Limb (tissue), 2 donors: ENCODE data around the gene MRPL42.
"Not testable (repeated sequence)": the region's sequence is repeated elsewhere in the genome, so short reads cannot be mapped to it uniquely, and the experiment has no call there.

Experiments
- DNase-seq, 2 donors: peaks; one replicate each; pipeline ENCODE4 v3.0.0-alpha.2; 2016; ENCODE audit errors: extremely low spot score in 2 of 2

The MRPL42 gene

DNA sequence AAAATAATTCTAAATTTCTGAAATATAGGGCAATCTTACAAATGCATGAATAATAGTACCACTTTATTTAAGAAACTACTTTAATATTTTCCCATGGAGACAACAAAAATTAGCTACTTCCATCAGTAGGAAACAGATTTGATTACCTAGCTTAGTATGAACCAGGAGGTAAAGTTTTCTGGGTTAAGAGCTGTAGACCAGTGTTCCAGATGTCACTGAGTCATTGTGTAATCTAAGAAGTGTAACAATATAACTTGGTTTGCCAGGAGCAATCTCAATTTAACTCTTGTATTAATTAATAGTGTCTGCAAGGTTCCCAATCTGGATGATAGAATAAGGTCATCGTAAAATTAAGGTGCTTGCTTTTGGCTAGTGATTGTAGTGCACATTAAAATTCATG is 31.5 kb downstream of the MRPL42 start:
- not testable (repeated sequence) for DNase-seq

DNA sequence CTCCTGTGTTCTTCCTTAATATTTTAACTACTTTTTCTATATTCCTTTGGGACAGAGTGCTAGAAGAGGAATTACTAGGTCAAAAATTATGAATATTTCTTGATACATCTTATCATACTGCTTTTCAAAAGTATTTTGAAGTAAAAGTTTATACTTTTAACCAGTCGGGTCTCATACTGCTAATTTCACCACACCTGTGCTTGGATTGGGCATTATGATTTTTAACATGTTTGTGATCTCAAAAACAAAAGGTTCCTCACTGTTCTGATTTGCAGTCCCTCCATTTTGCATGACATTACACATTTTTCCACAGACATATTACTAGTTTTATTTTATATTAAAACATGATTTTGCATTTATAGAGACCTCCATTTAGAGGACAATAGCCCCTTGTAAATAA is 32.9 kb downstream of the MRPL42 start:
- no peak for DNase-seq

DNA sequence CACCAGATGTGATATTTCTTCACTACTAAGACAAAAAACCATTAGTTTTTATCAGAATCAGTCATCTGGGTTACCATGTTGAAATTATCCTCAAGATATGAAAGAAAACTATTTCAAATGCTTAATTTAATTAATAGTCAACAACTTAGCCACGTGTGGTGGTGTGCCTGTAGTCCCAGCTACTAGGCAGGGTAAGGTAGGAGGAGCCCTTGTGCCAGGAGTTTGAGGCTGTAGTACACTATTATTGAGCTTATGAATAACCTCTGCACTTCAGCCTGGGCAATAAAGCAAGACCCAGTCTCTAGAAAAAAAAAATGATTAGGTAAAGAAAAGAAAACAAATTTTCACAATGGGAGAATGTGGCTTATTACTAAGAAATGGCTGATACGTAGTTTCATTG is 33.4 kb downstream of the MRPL42 start:
- no peak for DNase-seq

DNA sequence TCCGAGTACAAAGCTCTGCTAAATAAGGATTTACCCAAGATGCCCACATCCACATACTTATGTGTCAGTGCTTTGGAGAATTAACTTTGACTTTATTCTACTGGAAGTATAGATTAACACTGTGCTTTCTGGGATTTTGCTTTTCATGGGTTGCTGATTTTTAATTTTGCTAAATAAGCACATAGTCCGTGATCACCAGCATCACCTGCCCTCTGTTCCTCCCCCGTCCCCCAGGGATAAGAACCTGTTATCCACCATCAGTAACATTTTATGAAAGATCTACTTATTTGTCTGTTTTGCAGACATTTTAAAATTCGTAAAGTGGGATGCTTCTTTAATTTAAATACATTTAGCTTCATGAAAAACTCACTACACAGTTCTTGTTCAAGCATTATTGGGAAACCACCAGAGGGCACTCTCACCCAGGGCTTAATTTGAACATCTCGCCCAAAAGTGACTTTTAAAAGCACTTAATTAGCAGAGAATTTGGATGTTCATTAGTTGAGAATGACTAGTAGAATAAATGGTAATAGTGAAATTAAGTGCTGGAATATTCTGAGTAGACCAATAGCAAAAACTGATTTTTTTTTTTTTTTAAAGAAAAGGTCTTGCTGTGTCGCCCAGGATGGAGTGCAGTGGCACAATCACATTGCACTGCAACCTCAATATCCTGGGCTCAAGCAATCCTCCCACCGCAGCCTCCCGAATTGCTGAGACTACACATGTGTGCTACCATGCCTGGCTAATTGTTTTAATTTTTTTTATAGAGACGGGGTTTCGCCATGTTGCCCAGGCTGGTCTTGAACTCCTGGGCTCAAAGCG is 35.7 kb downstream of the MRPL42 start:
- DNase-seq, result peak; percentile 46 to 58

DNA sequence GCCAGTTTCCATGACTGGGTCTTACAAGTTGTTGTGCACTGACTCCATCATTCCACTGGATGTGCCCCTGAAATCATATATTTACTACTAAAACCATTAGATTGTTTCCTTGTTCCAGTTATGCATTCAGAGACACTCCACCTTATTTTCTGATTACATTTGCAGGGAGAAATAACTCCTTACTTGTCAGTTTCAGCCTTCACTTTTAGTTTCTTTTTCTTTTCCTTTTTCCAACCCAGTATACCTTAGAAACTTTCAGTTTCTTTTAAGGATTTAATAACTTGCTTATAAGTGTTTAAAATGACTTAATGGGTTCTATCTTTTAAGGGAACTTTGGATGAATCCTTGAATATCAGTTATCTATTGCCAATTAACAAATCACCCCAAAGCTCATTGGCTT is 39.9 kb downstream of the MRPL42 start:
- no peak for DNase-seq

DNA sequence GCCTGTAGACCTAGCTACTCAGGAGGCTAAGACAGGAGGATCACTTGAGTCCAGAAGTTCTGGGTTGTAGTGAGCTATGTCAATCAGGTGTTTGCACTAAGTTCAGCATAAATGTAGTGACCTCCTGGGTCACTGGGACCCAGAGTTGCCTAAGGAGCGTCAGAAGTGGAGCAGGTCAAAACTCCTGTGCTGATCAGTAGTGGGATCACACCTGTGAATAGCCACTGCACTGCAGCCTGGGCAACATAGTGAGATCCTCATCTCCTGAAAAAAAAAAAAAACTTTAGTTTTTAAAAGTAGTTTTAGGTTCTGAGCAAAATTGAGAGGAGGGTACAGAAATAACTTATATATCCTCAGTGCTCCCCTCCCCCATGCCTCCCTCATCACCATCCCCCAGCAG is 42.2 kb downstream of the MRPL42 start:
- DNase-seq, result no peak

DNA sequence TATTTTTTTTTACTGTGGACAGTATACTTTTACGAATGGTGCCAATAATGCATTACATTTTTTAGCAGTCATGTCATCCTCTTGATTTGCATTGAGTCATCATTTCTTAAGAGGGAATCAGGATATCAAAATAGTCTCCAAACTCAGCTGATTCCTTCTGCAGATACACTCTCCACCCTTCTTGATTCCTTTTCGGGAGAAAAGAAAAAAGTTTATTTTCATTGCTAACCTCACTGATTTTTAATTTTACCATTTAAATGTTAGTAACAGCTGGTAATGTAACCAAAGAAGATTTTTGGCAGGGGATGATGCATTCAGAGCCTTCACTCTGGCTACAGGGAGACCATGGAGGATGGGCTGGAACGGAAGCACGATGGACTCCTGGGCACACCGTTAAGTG is 47.5 kb downstream of the MRPL42 start:
- DNase-seq, result peak in 1 of 2 donors; percentile 23

DNA sequence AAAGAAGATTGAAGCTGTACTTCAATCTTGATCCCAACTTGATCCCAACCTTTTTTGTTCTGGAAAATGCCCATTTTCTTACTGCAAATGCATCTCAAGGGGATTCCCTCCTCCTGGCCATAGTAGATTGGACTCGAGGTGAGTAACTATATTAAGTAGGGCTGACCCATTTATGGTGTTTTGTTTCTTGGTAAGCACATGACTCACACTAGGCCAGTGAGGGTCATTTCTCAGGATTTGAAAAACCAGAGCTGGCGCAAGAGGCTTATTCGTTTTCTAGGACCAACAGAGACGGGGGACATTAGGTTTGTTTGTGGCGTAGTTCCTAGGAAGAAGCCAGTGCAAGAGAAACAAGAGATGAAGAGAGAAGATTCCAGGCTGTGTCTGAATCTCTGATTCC is 51.4 kb downstream of the MRPL42 start:
- no peak for DNase-seq

DNA sequence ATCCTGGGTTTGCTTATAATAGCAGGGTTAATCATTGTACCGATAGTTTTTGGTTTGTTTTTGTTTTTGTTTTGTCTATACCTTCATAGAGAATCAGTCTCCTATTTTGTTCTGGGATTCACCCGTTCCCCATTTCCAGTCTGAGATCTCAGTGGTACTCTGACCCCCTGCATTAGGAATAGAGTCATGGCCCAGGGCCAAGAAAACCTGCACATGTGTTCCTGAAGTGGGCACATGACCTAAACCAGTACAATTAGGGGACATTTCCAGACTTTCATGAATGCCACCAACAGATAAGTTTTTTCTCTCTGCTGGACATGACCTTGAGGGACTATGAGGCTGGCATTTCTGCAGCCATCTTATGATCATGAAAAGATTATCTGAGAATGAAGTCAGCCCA is 52.5 kb downstream of the MRPL42 start:
- no peak for DNase-seq

DNA sequence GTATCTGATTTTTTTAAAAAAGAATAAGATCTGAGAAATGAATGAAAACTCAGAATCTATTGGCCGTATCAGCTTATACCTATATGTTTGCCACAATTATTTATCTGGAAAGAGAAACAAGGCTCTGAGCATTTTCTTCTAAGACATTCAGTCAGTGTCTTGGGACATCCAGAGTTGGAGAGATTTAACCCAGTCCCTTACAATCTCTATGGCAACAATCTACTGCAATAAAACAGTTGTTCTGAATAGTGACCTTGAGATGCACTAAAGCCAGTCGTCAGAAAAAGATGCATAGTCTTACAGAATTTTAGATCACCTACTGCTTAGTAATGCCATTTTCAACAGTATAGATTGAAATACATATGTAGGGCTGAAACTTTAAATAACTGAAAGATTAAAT is 53.1 kb downstream of the MRPL42 start:
- no peak for DNase-seq

DNA sequence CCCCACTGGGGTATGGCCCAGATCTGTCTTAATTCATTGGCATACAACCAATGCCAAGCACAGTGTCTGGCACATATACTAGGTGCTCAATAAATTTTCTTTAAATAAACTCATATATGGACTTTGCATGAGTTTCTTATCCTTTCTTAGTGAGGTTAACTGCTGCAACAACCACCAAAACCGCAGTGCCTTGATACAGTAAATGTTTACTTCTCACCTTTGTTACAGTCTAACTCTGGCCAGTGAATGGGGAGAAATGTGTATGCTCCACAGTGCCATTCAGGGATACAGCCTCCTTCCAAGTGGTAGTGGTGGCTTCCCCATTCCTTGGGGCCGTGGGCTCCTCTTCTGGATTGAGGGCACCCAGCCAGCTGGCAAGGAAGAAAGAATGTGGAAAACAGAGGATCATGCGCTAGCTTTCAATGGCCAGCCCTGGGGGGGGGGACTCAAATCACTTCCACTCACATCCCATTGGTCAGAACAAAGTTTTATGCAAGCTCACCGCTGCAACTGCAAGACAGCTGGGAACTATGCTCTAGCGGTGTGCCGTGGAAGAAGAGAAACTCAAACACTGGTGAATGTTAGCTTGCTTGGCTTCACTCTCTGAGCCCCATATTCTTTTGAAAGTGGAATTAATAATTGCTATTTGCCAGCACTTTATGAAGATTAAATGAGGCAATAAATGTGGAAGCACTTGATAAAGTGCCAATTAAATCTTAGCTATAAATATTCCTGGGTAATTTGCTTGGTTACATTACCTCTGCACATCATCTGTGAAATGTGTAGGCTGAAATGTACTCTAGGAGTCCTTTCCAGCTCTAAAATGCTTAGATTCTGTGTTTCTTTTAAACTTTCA is 54.1 kb downstream of the MRPL42 start:
- no peak for DNase-seq

DNA sequence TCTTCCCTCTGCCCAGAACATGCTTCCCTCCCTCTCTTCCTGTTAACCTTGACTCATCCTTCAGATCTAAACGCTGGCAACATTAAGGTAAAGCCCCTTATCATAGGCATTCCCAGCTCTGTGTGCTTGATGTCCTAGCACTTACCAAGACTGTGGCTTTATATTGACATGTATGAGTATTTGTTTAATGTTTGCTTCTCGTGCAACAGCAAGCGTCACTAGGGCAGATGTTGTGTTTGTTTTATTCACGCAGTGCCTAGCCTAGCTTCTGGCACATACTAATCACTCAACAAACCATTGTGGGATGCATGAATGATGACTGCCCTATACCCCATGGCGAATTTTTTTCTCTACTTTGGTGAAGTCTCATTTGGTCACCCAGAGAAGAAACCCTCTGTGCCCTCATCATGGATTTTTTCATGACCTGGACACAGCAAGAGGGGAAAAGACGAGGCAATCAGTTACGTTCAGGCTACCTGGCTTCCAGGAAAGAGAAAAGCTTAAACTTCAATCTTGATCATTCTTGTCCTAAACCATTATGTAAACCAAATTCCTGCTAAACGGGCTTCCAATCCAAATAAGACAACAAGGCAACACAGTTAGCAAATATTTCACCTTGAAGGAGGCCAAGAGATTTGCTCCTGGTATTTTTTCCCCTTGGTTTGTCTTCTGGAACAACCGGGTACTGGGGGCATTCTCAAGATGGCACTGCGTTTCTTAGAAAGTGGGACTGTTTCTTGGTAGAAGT is 57.2 kb downstream of the MRPL42 start:
- no peak for DNase-seq

DNA sequence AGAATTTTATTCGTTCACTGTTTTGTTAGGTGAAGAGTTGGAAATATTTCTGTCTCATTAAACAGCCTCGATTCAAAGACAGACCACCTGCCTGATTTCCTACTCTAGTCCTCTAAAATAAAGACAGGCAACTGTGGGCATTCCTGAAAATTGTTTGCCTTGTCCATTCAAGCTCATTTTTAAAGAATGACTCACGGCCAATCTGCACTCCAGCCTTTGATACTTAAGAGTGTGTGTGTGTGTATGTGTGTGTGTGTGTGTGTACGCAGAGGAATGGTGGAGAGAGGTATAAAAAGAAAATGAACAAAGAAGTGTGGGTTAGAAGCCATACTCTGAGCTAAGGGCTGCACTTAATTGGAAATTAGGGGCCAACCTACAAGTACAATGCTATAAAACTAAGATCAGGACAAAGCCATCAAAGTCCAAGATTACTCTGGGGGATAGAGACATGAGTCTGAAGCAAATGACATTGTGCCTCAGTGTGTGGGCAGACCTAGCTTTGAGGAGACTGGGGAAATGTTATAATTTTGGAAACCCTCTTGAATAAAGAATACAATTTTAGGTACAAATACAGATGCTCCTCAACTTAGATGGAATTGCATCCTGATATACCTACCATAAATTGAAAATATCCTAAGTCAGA is 59.6 kb downstream of the MRPL42 start:
- no peak for DNase-seq

DNA sequence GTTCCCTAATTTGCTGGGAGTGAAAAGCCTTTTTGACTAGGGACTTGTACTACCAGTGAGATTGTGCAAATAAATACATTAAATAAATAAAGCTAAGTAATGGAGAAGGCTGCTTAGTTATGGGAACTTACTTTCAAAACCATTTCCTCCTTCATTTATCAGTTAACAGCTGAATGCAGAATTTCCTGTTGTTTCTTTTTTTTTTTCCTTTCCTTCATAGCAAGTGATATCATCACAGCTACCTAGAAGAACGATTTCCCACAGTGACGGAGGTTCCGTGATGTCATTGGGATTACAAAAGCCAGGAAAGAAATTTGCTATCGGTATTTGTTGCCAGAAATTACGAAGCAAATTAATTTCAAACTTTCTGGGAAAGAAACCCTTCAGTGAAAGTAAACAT is 63.0 kb downstream of the MRPL42 start:
- no peak for DNase-seq

DNA sequence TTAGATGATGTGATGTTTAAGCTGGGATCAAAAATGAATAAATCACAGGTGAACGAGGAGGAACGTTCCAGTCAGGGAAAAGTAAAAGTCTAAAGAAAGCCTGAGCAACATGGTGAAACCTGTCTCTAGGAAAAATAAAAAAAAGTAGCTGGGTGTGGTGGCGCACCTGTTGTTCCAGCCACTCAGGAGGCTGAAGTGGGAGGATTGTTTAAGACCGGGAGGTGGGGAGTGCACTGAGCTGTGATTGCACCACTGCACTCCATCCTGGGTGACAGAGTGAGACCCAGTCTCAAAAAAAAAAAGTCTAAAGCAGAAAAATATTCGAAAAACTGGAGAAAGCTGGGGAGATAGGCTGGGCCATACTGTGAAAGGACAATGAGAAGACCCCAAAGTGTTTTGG is 66.0 kb downstream of the MRPL42 start:
- DNase-seq, result no peak

DNA sequence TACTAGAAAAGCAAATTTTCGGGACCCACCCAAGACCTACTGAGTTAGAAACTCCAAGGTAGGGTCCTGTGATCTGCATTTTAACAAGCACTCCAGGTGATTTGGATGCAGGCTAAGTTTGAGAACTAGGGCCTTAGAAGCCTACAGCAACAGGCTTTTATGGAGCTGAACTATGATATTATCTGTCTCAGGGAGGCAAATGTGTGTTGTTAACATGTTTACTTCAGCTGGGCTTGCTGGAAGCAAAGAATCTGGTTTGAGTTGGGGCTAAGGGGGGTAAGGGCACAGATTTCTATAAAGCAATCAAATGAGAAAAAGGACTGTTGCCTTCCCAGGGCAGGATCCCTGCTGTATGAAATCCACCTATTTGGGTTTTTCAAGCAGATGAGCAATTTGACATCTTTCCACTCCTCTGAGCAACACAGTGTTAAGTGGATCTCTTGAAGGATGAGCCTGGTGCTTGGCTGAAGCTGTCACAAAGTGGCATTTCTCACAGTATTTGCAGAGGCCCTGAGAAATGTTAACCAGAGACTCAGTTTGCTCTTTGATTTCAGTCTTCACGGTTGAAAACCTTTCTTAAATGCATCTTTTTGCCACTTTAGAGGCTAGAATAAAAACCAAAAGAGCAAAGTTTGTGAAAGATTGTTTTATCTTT is 68.9 kb downstream of the MRPL42 start:
- DNase-seq, result no peak

DNA sequence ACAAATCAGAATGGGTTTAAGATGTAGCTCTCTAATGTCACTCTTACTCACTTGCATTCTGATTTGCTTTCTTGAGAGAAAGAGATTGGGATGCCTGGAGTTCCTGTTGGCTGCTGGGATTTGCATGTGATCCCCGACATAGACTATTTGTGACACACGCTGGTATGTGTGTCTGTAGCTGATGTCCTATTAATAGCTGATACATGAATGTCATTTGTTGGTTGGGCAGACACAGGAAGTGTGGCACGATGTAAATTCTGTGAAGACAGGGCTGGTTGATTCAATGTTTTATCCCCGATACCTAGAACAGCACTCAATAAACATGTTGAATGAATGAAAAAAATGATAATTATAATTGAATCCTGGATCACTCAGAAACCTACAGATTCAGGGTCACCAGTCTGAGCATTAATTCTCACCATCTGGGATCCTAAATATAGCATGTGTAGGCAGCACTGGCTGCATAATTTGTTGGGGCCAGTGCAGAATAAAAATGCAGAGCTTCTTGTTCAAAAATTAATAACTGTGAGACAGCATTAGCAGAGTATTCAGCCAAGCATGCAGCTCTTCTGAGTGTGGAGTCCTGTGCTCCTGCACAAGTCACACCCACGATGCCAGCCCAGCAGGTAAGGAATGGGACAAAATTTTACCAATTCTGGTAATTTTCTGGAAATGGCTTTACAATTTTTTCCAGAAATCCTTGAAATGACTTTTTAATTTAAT is 69.6 kb downstream of the MRPL42 start:
- no peak for DNase-seq

DNA sequence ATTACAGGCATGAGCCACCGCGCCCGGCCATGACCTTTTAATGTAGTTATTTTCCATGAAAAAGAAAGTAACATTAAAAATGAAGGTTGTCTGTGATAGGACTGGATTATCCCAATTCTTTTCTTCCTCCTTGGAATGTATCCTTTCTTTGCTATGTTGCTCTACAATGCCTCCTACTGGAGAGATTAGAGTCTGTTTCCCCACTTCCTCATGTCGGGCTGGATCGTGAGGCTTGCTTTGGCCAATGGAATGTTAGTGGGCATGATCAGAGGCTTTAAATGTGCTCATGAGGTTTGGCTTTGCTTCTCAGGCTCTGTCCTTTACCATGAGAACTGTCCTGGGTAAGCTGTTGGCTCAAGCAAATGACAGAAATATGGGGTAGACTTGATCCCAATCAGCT is 70.5 kb downstream of the MRPL42 start:
- DNase-seq, result no peak

DNA sequence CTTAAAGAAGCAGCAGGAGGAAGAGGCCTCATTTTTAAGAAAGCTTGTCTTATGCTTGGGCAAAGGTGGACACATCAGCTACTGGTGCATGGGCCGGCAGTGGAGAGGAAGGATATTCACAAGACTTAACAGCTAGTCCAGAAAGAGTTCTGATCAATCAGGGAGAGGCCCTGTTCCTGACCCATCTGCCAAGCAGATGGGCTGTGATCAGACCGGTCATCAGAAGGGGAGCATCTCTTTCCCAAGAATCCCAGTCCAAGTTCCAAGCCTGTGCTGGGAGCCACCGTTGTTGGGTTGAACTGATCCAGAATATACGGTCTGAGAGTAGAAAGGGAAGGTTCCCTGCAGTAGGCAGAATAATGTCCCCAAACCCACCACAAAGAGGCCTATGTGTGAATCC is 72.5 kb downstream of the MRPL42 start:
- DNase-seq, result no peak

DNA sequence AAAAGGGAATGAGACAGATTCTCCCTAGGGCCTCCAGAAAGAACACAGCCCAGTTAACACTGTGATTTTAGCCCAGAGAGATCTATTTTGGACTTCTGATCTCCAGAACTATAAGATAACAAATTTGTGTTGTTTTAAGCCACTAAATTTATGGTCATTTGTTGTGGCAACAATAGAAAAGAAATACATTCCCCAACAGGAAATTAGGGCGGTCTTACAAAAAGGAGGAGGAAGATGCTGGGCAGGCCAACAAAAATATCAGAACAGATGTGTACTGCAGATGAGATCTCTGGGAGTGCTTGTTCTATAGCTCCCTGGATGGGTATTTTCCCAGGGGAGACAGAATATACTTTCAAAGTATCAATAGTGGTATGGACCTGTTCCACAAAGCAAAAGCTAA is 73.2 kb downstream of the MRPL42 start:
- no peak for DNase-seq
